H1 (cell line): ENCODE data around the gene SLC38A2. TPM values are rescaled to one million over a fixed set of nuclear protein-coding genes. Genes with fewer than 3 reads are reported as not detected.
A peak's percentile ranks its signal among the peaks of the same experiment; 100 is the strongest.

Experiments used
- CTCF ChIA-PET: fragments of 300-600 bp; sonication (Branson Sonifier 250); formaldehyde crosslinking; loops from one replicate; lab custom pipeline; 2021; ENCODE audit not compliant: partially characterized antibody; lab: Charles Lee
- POLR2A ChIA-PET: fragments of 300-600 bp; sonication (Branson Sonifier 250); formaldehyde crosslinking; loops from one replicate; lab custom pipeline; 2021; ENCODE audit warnings: inconsistent platforms; ENCODE audit not compliant: partially characterized antibody; lab: Charles Lee
- DNase-seq, 2 experiments: peaks; one replicate each; pipeline versions ENCODE4 v3.0.0 to v3.0.0-alpha.2; 2010 to 2022; ENCODE audit warnings: low spot score in 2 of 2, low read depth in 1 of 2, mixed read lengths in 1 of 2
- FAIRE-seq: peaks from 2 replicates; lab custom pipeline; 2011; peaks lifted over from hg19 to GRCh38; lab: Jason Lieb, UNC
- H2AFZ ChIP-seq: 2 replicates; pipeline ENCODE4 v1.8.1; 2012; ENCODE audit warnings: low read length, inconsistent platforms
- H2AK5ac ChIP-seq: 2 replicates; pipeline ENCODE4 v1.6.1; 2013; ENCODE audit warnings: low read depth, low read length
- H2BK120ac ChIP-seq: replicated peaks from 2 replicates; pipeline ENCODE3; 2013; ENCODE audit warnings: low read depth, low read length, inconsistent platforms
- H2BK12ac ChIP-seq: 2 replicates; pipeline ENCODE4 v1.6.1; 2013; ENCODE audit warnings: low read depth, low read length
- H2BK15ac ChIP-seq: 2 replicates; pipeline ENCODE4 v1.6.1; 2013; ENCODE audit warnings: low read length
- H2BK20ac ChIP-seq: 2 replicates; pipeline ENCODE4 v1.6.1; 2013; ENCODE audit warnings: low read length
- H2BK5ac ChIP-seq: 2 replicates; pipeline ENCODE4 v1.6.1; 2013; ENCODE audit warnings: low read depth, low read length
- H3K14ac ChIP-seq: 2 replicates; pipeline ENCODE4 v1.6.1; 2013; ENCODE audit warnings: inconsistent platforms; ENCODE audit not compliant: insufficient read length
- H3K18ac ChIP-seq: 2 replicates; pipeline ENCODE4 v1.6.1; 2013; ENCODE audit warnings: low read length; ENCODE audit errors: extremely low read depth
- H3K23ac ChIP-seq: 2 replicates; pipeline ENCODE4 v1.6.1; 2013; ENCODE audit warnings: inconsistent platforms; ENCODE audit not compliant: insufficient read length
- H3K23me2 ChIP-seq: 2 replicates; pipeline ENCODE4 v1.6.1; 2013; ENCODE audit warnings: low read depth, low read length
- H3K27ac ChIP-seq: 2 replicates; pipeline ENCODE4 v1.6.1; 2011; ENCODE audit warnings: low read depth, low read length, inconsistent platforms
- H3K27me3 ChIP-seq, 4 experiments: replicated peaks in 1 of 4; 1 replicate in 1 of 4; 2 replicates in 3 of 4; pipeline versions ENCODE4 v1.6.1 to v1.8.1; 2011 to 2013; ENCODE audit warnings: low read length in 3 of 4, mild to moderate bottlenecking in 3 of 4, inconsistent platforms in 2 of 4, mixed read lengths in 2 of 4, moderate library complexity in 1 of 4; ENCODE audit not compliant: control insufficient read depth in 3 of 4, insufficient read depth in 3 of 4; ENCODE audit errors: extremely low read depth in 1 of 4
- H3K36me3 ChIP-seq, 4 experiments: 2 replicates each; pipeline versions ENCODE4 v1.6.1 to v1.8.1; 2011 to 2013; ENCODE audit warnings: mild to moderate bottlenecking in 4 of 4, low read length in 3 of 4, moderate library complexity in 2 of 4, control low read depth in 1 of 4, inconsistent platforms in 1 of 4; ENCODE audit not compliant: insufficient read depth in 4 of 4, control insufficient read depth in 2 of 4
- H3K4ac ChIP-seq: replicated peaks from 2 replicates; pipeline ENCODE3; 2013; ENCODE audit warnings: low read length, low read depth, mixed read lengths, inconsistent platforms; ENCODE audit not compliant: insufficient read length
- H3K4me1 ChIP-seq, 4 experiments: replicated peaks in 1 of 4; 1 replicate in 1 of 4; 2 replicates in 3 of 4; pipeline versions ENCODE4 v1.6.1 to v1.8.1; 2011 to 2013; ENCODE audit warnings: low read length in 3 of 4, inconsistent platforms in 2 of 4, mixed read lengths in 1 of 4; ENCODE audit not compliant: insufficient read depth in 4 of 4, control insufficient read depth in 3 of 4
- H3K4me2 ChIP-seq, 2 experiments: 2 replicates each; pipeline versions ENCODE4 v1.6.1 to v1.8.1; 2011 to 2013; ENCODE audit warnings: low read depth in 2 of 2, low read length in 2 of 2, control low read depth in 1 of 2, inconsistent platforms in 1 of 2, mild to moderate bottlenecking in 1 of 2; ENCODE audit not compliant: insufficient read depth in 1 of 2
- H3K4me3 ChIP-seq, 4 experiments: fragments of 200-600, 300-600 bp in 1 of 4; sonication (generic), shearing (Covaris generic), sonication (Bioruptor Twin) in 1 of 4; 2 replicates each; pipeline versions ENCODE4 v1.5.1 to v1.8.1; 2011 to 2016; ENCODE audit warnings: low read length in 4 of 4, low read depth in 3 of 4, control low read depth in 2 of 4, inconsistent platforms in 2 of 4, mild to moderate bottlenecking in 2 of 4, mixed read lengths in 1 of 4, moderate library complexity in 1 of 4; ENCODE audit not compliant: insufficient read depth in 2 of 4; ENCODE audit errors: extremely low read depth in 1 of 4
- H3K56ac ChIP-seq: replicated peaks from 2 replicates; pipeline ENCODE3; 2013; ENCODE audit warnings: low read depth, mild to moderate bottlenecking, mixed read lengths, low read length, inconsistent platforms; ENCODE audit not compliant: insufficient read length
- H3K79me1 ChIP-seq: 2 replicates; pipeline ENCODE4 v1.6.1; 2013; ENCODE audit warnings: low read depth, low read length, control low read depth
- H3K79me2 ChIP-seq, 2 experiments: 2 replicates each; pipeline versions ENCODE4 v1.6.1 to v1.8.1; 2012 to 2013; ENCODE audit warnings: low read length in 2 of 2, mild to moderate bottlenecking in 2 of 2, inconsistent platforms in 1 of 2; ENCODE audit not compliant: insufficient read depth in 2 of 2, control insufficient read depth in 1 of 2
- H3K9ac ChIP-seq, 4 experiments: replicated peaks in 1 of 4; 1 replicate in 1 of 4; 2 replicates in 3 of 4; pipeline versions ENCODE4 v1.6.1 to v1.8.1; 2011 to 2013; ENCODE audit warnings: low read depth in 3 of 4, low read length in 3 of 4, control low read depth in 2 of 4, mild to moderate bottlenecking in 2 of 4, moderate library complexity in 2 of 4, inconsistent platforms in 1 of 4; ENCODE audit errors: extremely low read depth in 1 of 4
- H3K9me3 ChIP-seq, 2 experiments: 2 replicates each; pipeline versions ENCODE4 v1.6.1 to v1.8.1; 2012 to 2013; ENCODE audit warnings: mild to moderate bottlenecking in 2 of 2, moderate library complexity in 2 of 2, control low read depth in 1 of 2, inconsistent platforms in 1 of 2, low read depth in 1 of 2, low read length in 1 of 2, mixed read lengths in 1 of 2; ENCODE audit not compliant: insufficient read depth in 2 of 2
- H4K20me1 ChIP-seq, 2 experiments: replicated peaks in 1 of 2; 2 replicates each; pipeline versions ENCODE3 to v1.8.1; 2011 to 2013; ENCODE audit warnings: inconsistent platforms in 2 of 2, low read length in 2 of 2, mild to moderate bottlenecking in 1 of 2; ENCODE audit not compliant: insufficient read depth in 2 of 2, control insufficient read depth in 1 of 2
- H4K5ac ChIP-seq: 2 replicates; pipeline ENCODE4 v1.6.1; 2013; ENCODE audit warnings: low read length, low read depth, mixed read lengths, inconsistent platforms; ENCODE audit not compliant: insufficient read length
- H4K8ac ChIP-seq: 2 replicates; pipeline ENCODE4 v1.8.0; 2013; ENCODE audit warnings: mild to moderate bottlenecking, moderate library complexity, low read length, inconsistent platforms; ENCODE audit not compliant: insufficient read depth; ENCODE audit errors: extremely low read depth
- H4K91ac ChIP-seq: replicated peaks from 2 replicates; pipeline ENCODE3; 2013; ENCODE audit warnings: low read length, mixed read lengths, inconsistent platforms; ENCODE audit not compliant: insufficient read length
- BCL11A ChIP-seq, 2 experiments: IDR thresholded peaks; one replicate each; pipeline ENCODE4 v1.6.1; 2011; ENCODE audit warnings: low read depth in 2 of 2, low read length in 2 of 2, mild to moderate bottlenecking in 2 of 2
- CBX5 ChIP-seq: fragments of 300-800, 300-1000 bp; sonication (generic); IDR thresholded peaks from 2 replicates; pipeline ENCODE4 v1.7.1; 2016; ENCODE audit warnings: antibody characterized with exemption, low read length, low read depth
- CHD1 ChIP-seq: IDR thresholded peaks from 2 replicates; pipeline ENCODE4 v1.6.1; 2012; ENCODE audit warnings: low read depth, low read length, improper control_type of control experiment
- FOSL1 ChIP-seq: IDR thresholded peaks from 2 replicates; pipeline ENCODE4 v1.6.1; 2011; ENCODE audit warnings: mild to moderate bottlenecking, low read depth, low read length, moderate library complexity; ENCODE audit not compliant: insufficient read depth
- SAP30 ChIP-seq: fragments of 300-600 bp; sonication (generic); IDR thresholded peaks from 2 replicates; pipeline ENCODE4 v1.7.1; 2012; ENCODE audit warnings: low read length, moderate library complexity, mild to moderate bottlenecking, inconsistent platforms; ENCODE audit not compliant: insufficient read depth, insufficient replicate concordance
- SIRT6 ChIP-seq: IDR thresholded peaks from one replicate; pipeline ENCODE4 v1.7.1; 2012; ENCODE audit warnings: low read length, inconsistent platforms
- SP2 ChIP-seq: IDR thresholded peaks from 2 replicates; pipeline ENCODE4 v1.6.1; 2012; ENCODE audit warnings: mild to moderate bottlenecking, low read length, inconsistent platforms
- WGBS, 2 experiments: shearing (Covaris generic) in 1 of 2; methylation state at CpG; one replicate each; pipeline versions ENCODE4 v1.1.6 to v1.1.7; 2013 to 2015; ENCODE audit warnings: low lambda C conversion rate in 2 of 2, mixed read lengths in 2 of 2, inconsistent platforms in 1 of 2, low coverage in 1 of 2, missing lambda C conversion rate in 1 of 2; ENCODE audit not compliant: insufficient replicate concordance in 2 of 2, insufficient coverage in 1 of 2, insufficient read length in 1 of 2; ENCODE audit errors: extremely low coverage in 1 of 2, missing lambda C conversion rate in 1 of 2; 5-methylcytosine and 5-hydroxymethylcytosine counted together
- polyA plus RNA-seq, 7 experiments: library from polyadenylated mRNA; depleted of rRNA in 3 of 7; stranded (reverse) in 5 of 7; unstranded in 2 of 7; fragments of >200 nt in 5 of 7; fragments of 200-250 nt in 2 of 7; gene quantifications; 1 replicate in 5 of 7; 2 replicates in 1 of 7; 4 replicates in 1 of 7; pipeline versions ENCODE4 v1.2.1 to v1.2.3, GENCODE V29; 2011 to 2013; ENCODE audit warnings: missing spikeins in 2 of 7, mixed read lengths in 2 of 7
- total RNA-seq: library from RNA; stranded (reverse); fragmentation: NEBNext Ultra II Directional; extraction: Animal tissue kit (Norgen Biotek cat#: 25700); gene quantifications from 2 replicates; pipeline ENCODE4 v1.2.1, GENCODE V29; 2021

Gene SLC38A2
- total and polyA plus RNA-seq, 2 of the 8 experiments (the other 6 are each of a cell fraction or from before 2014, with no cell fraction given), result 163 to 684 TPM

DNA sequence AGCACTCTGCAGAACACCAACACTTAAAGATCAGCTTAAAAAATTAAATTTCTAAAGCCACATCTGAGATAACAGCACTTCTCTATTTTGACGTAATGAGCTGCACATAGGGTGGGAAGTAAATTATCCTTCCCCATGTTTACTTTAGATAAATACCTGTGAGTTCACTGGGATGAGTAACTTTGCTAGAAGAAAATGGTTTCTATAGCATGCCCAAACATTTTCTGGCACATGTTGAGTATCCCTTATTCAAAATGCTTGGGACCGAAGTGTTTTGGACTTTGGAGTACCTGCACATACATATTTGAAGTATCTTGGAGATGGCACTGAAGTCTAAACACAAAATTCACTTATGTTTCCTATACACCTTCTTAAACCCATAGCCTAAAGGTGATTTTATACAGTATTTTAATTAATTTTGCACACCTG lies 6.6 kb downstream of the SLC38A2 start:
- no peak overlapping the region for H3K23ac ChIP-seq
- peaks cover 16 to 61% of the 10 kb centered on the region in 2 experiments for H3K79me2 ChIP-seq
- H3K23me2 ChIP-seq, result 0 out of 2 replicates have a peak, but pooled peaks cover 2% of the 10 kb centered on the region
- H2BK5ac ChIP-seq, result no peak overlapping the region
- no peaks in the 10 kb centered on the region for H3K27me3 ChIP-seq
- peak overlapping the region in 1 of 2 experiments; percentile 3; a peak in 1 of 4 replicates for H3K4me2 ChIP-seq
- H3K56ac ChIP-seq, result no peak overlapping the region
- H4K20me1 ChIP-seq, result peaks cover 43 to 53% of the 10 kb centered on the region in 2 experiments
- DNase-seq, result no peak
- no peak overlapping the region for H2AFZ ChIP-seq
- H2BK120ac ChIP-seq, result no peak overlapping the region
- no peaks in the 10 kb centered on the region for H3K9me3 ChIP-seq
- H2BK20ac ChIP-seq, result no peak overlapping the region
- no peak overlapping the region for H2BK15ac ChIP-seq
- H2BK12ac ChIP-seq, result no peak overlapping the region
- no peak overlapping the region for H3K27ac ChIP-seq
- H4K5ac ChIP-seq, result no peak overlapping the region
- FAIRE-seq, result no peak
- H4K91ac ChIP-seq, result no peak overlapping the region
- H3K4me1 ChIP-seq, result peaks cover 0 to 7% (median 1%) of the 10 kb centered on the region in 4 experiments; a peak in 2 of 7 replicates
- H3K9ac ChIP-seq, result no peak overlapping the region
- H3K79me1 ChIP-seq, result 0 out of 2 replicates have a peak, but pooled peaks cover 2% of the 10 kb centered on the region
- peak overlapping the region in 1 of 4 experiments; percentile 5; a peak in 1 of 8 replicates for H3K4me3 ChIP-seq
- H3K36me3 ChIP-seq, result peaks cover 68 to 100% (median 99%) of the 10 kb centered on the region in 4 experiments
- POLR2A ChIA-PET, result interaction anchor here (0.6 to 12.8 kb wide), 16 partner anchors 9 to 618 kb away, joined by 3 to 263 read pairs (median 4); partner anchors contain the start of gene SLC38A1
- H3K14ac ChIP-seq, result no peak overlapping the region
- WGBS, 2 experiments, result 91% methylated on average over 2 of the region's 2 CpGs; no CpG with 5 or more reads in 1 of the 2 experiments
- H4K8ac ChIP-seq, result no peak overlapping the region
- H3K4ac ChIP-seq, result no peak overlapping the region
- no peak overlapping the region for H3K18ac ChIP-seq
- CTCF ChIA-PET, result no interaction called here
- H2AK5ac ChIP-seq, result no peak overlapping the region
- TF ChIP-seq SP2, result no peak
- no peak for TF ChIP-seq BCL11A (IDR thresholded peaks at IDR 0.05; ENCODE audit: low read depth in 2 of 2, low read length in 2 of 2)
- no peak for TF ChIP-seq FOSL1
- TF ChIP-seq SAP30, result no peak
- TF ChIP-seq SIRT6, result no peak
- TF ChIP-seq CHD1, result no peak
- TF ChIP-seq CBX5, result no peak
